Measurements from ENCODE around the gene TTC6. TPM values are rescaled to one million over a fixed set of nuclear protein-coding genes. Genes with fewer than 3 reads are reported as not detected.

TTC6 gene
- total RNA-seq, 2 experiments from 2014 or later = not detected

GRCh38 chr14:37610945-37611523 lies 15.6 kb downstream of the TTC6 start:
- TF ChIP-seq CTCF (IDR thresholded peaks at IDR 0.05) = no peak
- intact Hi-C loops (cut with micrococcal nuclease) = no loop called here
- no peak for ATAC-seq

GRCh38 chr14:37615582-37616289 lies 20.3 kb downstream of the TTC6 start:
- no peak for ATAC-seq

More at GRCh38 chr14:37610945-37611523, 15.6 kb downstream of the TTC6 start:
- POLR2A ChIA-PET = no interaction called here
- H3K9me3 Mint-ChIP-seq = peaks cover 12% of the 10 kb centered on the region
- H3K4me1 Mint-ChIP-seq (ENCODE audit: low read depth) = no peaks in the 10 kb centered on the region
- H3K27ac Mint-ChIP-seq = no peak overlapping the region
- H3K4me3 Mint-ChIP-seq = no peak overlapping the region
- H3K27me3 Mint-ChIP-seq = peaks cover 22% of the 10 kb centered on the region
- no peak for DNase-seq
- CTCF ChIA-PET = no interaction called here
- H3K36me3 Mint-ChIP-seq (ENCODE audit: low read depth) = no peaks in the 10 kb centered on the region

GRCh38 chr14:37616853-37617252 lies 21.4 kb downstream of the TTC6 start:
- ATAC-seq (no peak), DNase-seq (no peak)
- peaks cover 8% of the 10 kb centered on the region for H3K27me3 Mint-ChIP-seq
- H3K4me1 Mint-ChIP-seq (ENCODE audit: low read depth) = no peaks in the 10 kb centered on the region
- ChIA-PET CTCF (interaction anchor here (1.0 kb wide), 1 partner anchor 12 kb away, joined by 3 read pairs; no protein-coding TSS in a partner anchor), POLR2A (no interaction called here)
- H3K36me3 Mint-ChIP-seq (ENCODE audit: low read depth) = no peaks in the 10 kb centered on the region
- peaks cover 16% of the 10 kb centered on the region for H3K9me3 Mint-ChIP-seq
- intact Hi-C loops (cut with micrococcal nuclease) = no loop called here
- TF ChIP-seq CTCF (IDR thresholded peaks at IDR 0.05) = no peak
- no peak overlapping the region for H3K4me3 Mint-ChIP-seq
- no peak overlapping the region for H3K27ac Mint-ChIP-seq

More at GRCh38 chr14:37615582-37616289, 20.3 kb downstream of the TTC6 start:
- POLR2A ChIA-PET = no interaction called here
- H3K4me3 Mint-ChIP-seq = no peak overlapping the region
- no peak for DNase-seq
- H3K36me3 Mint-ChIP-seq (ENCODE audit: low read depth) = no peaks in the 10 kb centered on the region
- peaks cover 13% of the 10 kb centered on the region for H3K27me3 Mint-ChIP-seq
- H3K27ac Mint-ChIP-seq = no peak overlapping the region
- intact Hi-C loops (cut with micrococcal nuclease) = no loop called here
- H3K9me3 Mint-ChIP-seq = peaks cover 17% of the 10 kb centered on the region
- CTCF ChIA-PET = no interaction called here
- TF ChIP-seq CTCF (IDR thresholded peaks at IDR 0.05) = no peak
- no peaks in the 10 kb centered on the region for H3K4me1 Mint-ChIP-seq (ENCODE audit: low read depth)

GRCh38 chr14:37617864-37618365 lies 22.5 kb downstream of the TTC6 start:
- H3K9me3 Mint-ChIP-seq = peaks cover 13% of the 10 kb centered on the region
- H3K4me1 Mint-ChIP-seq (ENCODE audit: low read depth) = no peaks in the 10 kb centered on the region
- intact Hi-C loops (cut with micrococcal nuclease) = no loop called here
- TF ChIP-seq CTCF (IDR thresholded peaks at IDR 0.05) = no peak
- no peak for ATAC-seq
- no peak overlapping the region for H3K4me3 Mint-ChIP-seq
- H3K27ac Mint-ChIP-seq = no peak overlapping the region
- ChIA-PET CTCF (interaction anchor here (1.0 kb wide), 1 partner anchor 13 kb away, joined by 3 read pairs; no protein-coding TSS in a partner anchor), POLR2A (no interaction called here)
- H3K27me3 Mint-ChIP-seq = peaks cover 8% of the 10 kb centered on the region
- DNase-seq = no peak
- H3K36me3 Mint-ChIP-seq (ENCODE audit: low read depth) = no peaks in the 10 kb centered on the region

GRCh38 chr14:37618498-37619028 lies 23.1 kb downstream of the TTC6 start:
- no peaks in the 10 kb centered on the region for H3K36me3 Mint-ChIP-seq (ENCODE audit: low read depth)
- no peaks in the 10 kb centered on the region for H3K4me1 Mint-ChIP-seq (ENCODE audit: low read depth)
- ATAC-seq (no peak), DNase-seq (no peak)
- peaks cover 11% of the 10 kb centered on the region for H3K9me3 Mint-ChIP-seq
- no peak overlapping the region for H3K27ac Mint-ChIP-seq
- no peak for TF ChIP-seq CTCF (IDR thresholded peaks at IDR 0.05)
- H3K4me3 Mint-ChIP-seq = no peak overlapping the region
- ChIA-PET CTCF (no interaction called here), POLR2A (no interaction called here)
- H3K27me3 Mint-ChIP-seq = peaks cover 11% of the 10 kb centered on the region
- intact Hi-C loops (cut with micrococcal nuclease) = no loop called here
